ENCODE results near the gene SMIM32.

The SMIM32 gene

GRCh38 chr5:136207631-136208030 is 14.7 kb upstream of the SMIM32 start:
- DNase-seq (ENCODE audit: low read depth): no peak

- DNase-seq (ENCODE audit: low read depth): no peak
Measured at GRCh38 chr5:136206361-136206760, 13.4 kb upstream of the SMIM32 start.

GRCh38 chr5:136205941-136206340 is 13.0 kb upstream of the SMIM32 start:
- DNase-seq (ENCODE audit: low read depth): no peak

DNA sequence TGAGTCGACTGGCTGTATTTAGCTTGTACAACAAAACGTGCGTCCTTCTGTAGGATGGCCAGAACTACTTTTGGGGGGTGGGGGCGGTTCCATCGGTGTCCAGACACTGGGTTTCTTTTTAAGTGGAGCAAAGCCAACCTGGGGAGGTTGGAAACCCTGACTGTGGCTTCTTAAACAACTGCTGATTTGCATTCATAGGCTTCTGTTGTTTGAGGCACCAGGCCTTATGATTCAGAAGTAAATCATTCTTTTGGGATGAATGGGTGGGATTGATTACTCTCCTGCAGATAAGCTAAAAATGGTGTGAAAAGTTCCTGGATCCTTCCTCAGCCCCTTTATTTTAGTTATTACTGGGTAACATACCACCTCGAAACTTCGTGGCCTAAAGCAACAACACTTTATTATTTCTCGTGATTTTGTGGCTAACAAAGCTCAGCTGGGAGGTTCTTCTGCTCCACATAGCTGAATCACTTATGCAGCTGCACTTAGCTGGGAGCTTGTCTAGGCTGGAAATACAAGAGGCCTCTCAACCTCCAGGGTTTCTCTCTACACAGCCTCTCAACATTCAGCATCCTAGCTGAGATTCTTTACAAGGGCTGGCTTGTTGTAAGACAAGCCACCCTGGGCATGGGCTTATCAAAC is 12.2 kb upstream of the SMIM32 start:
- DNase-seq (ENCODE audit: low read depth): no peak

DNA sequence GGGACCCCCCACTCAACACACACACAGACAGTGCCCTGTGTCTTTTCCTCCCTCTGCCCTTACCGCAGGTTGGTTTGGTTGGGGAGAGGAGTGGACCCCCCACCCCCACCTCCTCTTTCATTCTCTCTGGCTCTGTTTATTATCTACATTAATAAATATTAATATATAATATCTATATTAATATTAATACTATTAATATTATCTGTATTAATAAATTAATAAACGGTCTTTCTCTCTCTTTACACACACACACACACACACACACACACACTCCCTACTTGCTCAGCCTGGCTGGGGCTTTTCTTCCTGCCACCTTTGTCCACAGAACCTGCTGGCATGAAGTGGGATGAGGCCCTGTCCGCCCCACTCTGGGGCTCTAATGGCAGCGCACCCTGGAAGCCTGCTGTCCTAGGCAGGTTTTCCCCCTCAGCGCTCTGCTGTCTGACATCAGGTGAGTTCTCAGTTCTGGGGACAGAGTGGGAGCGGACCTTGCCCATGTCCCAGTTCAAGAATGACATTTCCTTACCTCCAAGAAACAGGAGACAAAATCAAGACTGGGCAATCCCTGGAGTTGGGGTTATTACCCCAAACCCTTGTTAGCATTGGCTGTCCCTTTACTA is 10.5 kb upstream of the SMIM32 start:
- DNase-seq (ENCODE audit: low read depth): no peak

DNA sequence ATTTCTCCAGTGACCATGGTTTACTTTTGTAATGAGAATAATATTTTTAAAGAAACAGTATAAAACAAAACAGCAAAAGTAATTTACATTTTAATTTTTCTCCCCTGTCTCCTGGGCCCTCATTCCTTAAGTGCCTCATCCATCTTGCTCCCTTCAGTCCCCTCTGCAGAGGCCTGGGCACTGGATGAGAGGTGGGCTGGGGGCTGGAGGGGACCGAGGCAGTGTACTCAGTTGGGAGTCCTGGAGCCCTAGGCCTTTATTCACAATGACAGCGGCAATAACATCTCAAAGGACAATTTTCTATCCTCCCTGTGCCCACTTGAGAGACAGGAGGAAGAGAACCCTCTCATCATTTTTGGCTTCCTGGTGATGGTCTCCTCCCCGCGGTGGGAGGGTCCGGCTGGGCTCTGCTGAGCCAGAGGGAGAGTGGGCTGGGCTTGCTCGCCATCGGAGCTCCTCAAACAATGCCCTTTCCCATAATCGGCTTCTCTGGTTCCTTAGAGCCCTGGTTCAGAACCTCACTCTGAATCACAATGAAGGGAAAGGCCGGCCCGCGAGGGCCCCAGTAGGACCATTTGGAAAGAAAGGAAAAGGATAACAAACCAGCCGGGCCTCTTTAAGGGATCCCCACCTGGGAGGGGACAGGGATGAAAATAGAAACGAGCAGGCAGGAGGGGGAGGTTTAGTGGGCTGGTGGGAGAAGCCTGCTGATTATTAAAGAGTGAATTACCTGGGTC is 9.7 kb upstream of the SMIM32 start:
- DNase-seq (ENCODE audit: low read depth): no peak

GRCh38 chr5:136201870-136202269 is 8.9 kb upstream of the SMIM32 start:
- DNase-seq (ENCODE audit: low read depth): no peak

DNA sequence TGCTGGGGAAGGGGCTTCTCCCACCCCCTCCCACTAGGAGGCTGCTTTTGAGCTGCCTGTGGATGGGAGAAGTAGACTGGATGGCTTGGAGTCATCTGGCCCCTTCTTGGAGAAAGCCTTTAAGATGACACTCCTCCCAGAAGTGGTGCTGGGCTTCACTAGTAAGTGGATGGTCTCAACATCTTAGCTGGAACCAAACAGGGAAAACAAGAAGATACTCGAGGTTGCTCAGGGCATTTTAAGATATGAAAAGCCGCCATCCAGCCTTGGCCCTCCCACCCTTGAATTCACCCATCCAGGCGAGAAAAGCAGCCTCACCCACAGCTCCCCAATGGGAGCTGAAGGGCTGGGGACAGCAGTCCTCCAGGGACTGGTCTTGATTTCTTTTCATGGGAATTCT is 7.8 kb upstream of the SMIM32 start:
- no peak for DNase-seq (ENCODE audit: low read depth)

DNA sequence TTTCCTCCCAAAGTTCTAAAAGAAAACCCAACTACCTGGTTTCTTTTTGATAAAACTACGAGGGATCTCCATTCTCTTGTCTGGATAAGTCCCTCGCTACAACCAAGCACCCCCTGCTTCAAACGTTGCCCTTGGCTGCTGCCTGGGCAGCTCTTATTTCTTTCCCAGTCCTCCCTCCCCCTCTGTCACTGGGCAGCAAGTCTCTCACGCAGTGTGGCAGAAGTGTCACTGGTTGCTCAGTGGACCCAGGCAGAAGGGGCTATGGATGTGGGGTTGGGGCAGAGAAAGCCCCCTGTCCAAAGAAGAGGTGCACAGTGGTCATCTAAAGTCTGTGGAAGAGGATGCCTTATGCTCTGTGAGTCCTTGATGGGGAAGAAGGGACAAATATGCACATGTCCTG is 7.2 kb upstream of the SMIM32 start:
- DNase-seq (ENCODE audit: low read depth): no peak

GRCh38 chr5:136199408-136199807 is 6.4 kb upstream of the SMIM32 start:
- DNase-seq (ENCODE audit: low read depth): no peak

DNA sequence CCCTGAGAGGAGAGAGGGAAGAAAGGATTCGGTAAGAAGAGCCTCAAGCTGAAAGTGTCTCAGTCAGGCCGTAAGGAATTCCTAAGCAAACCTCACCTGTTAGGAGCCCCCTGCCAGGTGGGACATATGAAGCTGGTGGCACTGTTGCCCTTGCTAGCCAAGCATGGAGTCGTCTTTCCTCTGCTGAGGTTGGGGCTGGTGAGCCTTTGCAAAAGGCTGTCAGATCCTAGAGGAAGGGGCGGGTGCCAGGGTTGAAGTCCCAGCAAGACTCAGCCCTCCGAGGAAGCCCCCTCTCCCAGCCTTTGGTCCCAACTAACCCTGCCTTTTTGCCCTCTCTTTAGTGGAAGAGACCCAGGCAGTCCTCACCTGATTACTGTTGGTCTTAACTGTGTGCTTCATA is 5.5 kb upstream of the SMIM32 start:
- DNase-seq (ENCODE audit: low read depth): no peak

GRCh38 chr5:136197462-136198142 is 4.6 kb upstream of the SMIM32 start:
- DNase-seq (ENCODE audit: low read depth): no peak

DNA sequence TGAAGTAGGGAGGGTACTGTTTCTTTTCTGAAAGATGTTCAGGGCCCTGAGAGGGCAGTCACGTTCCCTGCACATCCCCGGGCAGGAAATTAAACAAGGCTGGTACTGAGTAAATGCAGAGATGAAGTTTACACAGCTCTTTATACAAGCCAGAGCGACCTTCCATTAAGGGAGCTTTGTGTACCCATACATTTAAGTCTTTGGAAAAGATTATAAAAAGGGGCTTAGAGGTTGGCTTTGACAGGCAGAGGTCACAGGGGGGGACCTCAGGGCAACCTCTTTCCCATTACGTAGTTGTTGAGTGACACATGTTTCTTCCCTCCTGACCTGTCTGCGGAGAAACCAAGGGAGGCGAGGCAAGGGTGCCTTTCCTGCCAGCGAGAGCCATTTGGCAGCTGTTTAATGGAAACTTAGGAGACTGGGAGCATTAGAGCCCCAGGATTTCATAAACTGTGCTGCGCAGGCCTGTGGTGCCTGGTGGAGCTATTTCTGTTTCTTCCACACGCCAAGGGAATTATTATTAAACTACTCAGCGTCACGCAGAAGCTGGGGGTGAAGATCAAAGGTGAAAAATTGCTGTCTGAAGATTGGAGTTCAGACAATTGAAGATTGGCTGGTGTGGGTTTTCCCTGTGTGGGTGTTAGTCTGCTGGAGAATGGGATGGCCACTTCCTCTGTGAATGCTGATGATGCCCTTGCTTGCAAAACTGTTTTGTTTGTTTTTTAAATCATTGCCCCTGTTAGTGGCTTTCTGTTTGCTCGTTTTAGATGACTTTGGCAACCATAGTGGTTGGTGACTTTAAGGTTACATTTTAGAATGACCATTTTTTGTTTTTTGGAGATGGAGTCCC is 3.2 kb upstream of the SMIM32 start:
- no peak for DNase-seq (ENCODE audit: low read depth)

GRCh38 chr5:136194576-136194975 is 1.6 kb upstream of the SMIM32 start:
- no peak for DNase-seq (ENCODE audit: low read depth)

DNA sequence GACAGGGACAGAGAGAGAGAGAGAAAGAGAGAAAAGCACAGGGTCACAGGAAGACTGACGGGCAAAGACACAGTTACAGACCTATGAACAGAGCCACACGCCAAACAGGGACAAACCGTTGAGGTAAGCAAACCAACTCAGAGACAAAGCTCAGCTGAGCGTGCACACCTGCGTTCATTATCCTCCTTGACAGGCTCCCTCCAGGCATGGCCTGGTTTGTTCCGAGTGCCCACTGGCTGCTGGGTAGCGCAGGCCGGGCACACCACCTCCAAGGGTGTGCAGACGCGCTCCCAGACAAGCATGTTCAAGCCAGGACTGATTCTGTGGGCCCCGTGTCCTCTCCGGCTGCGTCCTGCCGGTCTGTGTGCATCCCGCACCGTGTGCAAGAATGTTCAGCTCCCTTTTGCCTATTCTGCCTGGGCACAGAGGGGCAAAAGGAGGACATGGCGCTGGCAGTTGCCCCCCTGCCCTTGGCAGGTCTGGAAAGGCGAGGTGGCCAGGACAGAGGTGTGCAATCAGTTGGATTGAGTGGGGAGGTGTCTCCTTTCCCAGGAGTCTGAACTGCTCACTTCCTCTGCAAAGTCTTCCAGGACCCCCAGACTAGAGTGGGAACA is 467 bp upstream of the SMIM32 start:
- no peak for DNase-seq (ENCODE audit: low read depth)

- no peak for DNase-seq (ENCODE audit: low read depth)
Measured at GRCh38 chr5:136192015-136192525, 892 bp downstream of the SMIM32 start.

- DNase-seq (ENCODE audit: low read depth): no peak
Measured at GRCh38 chr5:136191304-136192014, 1.5 kb downstream of the SMIM32 start.

- DNase-seq (ENCODE audit: low read depth): no peak
Measured at GRCh38 chr5:136190904-136191303, 2.1 kb downstream of the SMIM32 start.

GRCh38 chr5:136190091-136190720 is 2.8 kb downstream of the SMIM32 start:
- no peak for DNase-seq (ENCODE audit: low read depth)

- no peak for DNase-seq (ENCODE audit: low read depth)
Measured at GRCh38 chr5:136188859-136189258, 4.1 kb downstream of the SMIM32 start.
